WTC11 (cell line): ENCODE results near the gene ZDHHC9. TPM values are rescaled to one million over a fixed set of nuclear protein-coding genes. Genes with fewer than 3 reads are reported as not detected.

Source experiments
- ATAC-seq: fragments of 200-7000 bp; cut with Tn5 transposase; 2 replicates; pipeline ENCODE4 v1.10.0; 2021; ENCODE audit warnings: mild to moderate bottlenecking, moderate library complexity
- CTCF ChIA-PET: fragments of 300-600 bp; sonication (Branson Sonifier 250); formaldehyde crosslinking; loops from one replicate; lab custom pipeline; 2021; ENCODE audit warnings: antibody characterized with exemption; lab: Charles Lee
- POLR2A ChIA-PET: fragments of 350-600 bp; sonication (Branson Sonifier 250); formaldehyde crosslinking; loops from one replicate; lab custom pipeline; 2021; ENCODE audit warnings: antibody characterized with exemption; lab: Charles Lee
- DNase-seq: peaks from one replicate; pipeline ENCODE4 v3.0.0; 2021; ENCODE audit warnings: low spot score
- H3K27ac Mint-ChIP-seq: 2 replicates; pipeline ENCODE4 v1.8.0; 2021; ENCODE audit warnings: mixed read lengths
- H3K27me3 Mint-ChIP-seq: 2 replicates; pipeline ENCODE4 v1.8.0; 2021; ENCODE audit warnings: low read depth, mild to moderate bottlenecking, moderate library complexity, mixed read lengths
- H3K36me3 Mint-ChIP-seq: 2 replicates; pipeline ENCODE4 v1.8.0; 2021; ENCODE audit warnings: mixed read lengths
- H3K4me1 Mint-ChIP-seq: 2 replicates; pipeline ENCODE4 v1.8.0; 2022; ENCODE audit warnings: mixed read lengths
- H3K4me3 Mint-ChIP-seq: 2 replicates; pipeline ENCODE4 v1.8.0; 2021; ENCODE audit warnings: mild to moderate bottlenecking, moderate library complexity, mixed read lengths
- H3K9me3 Mint-ChIP-seq: 2 replicates; pipeline ENCODE4 v1.8.0; 2021; ENCODE audit warnings: mixed read lengths
- SMAD3 ChIP-seq: sonication (generic); formaldehyde crosslinking; IDR thresholded peaks from 2 replicates; pipeline ENCODE4 v1.8.0; 2022; ENCODE audit warnings: missing genetic modification reagents, mild to moderate bottlenecking, borderline replicate concordance
- total RNA-seq: library from RNA; stranded (reverse); gene quantifications from 3 replicates; pipeline ENCODE4 v1.2.3, GENCODE V29; 2021
- TF ChIP-seq, protein P1 (sequence below): fragments of 200-600 bp; IDR thresholded peaks from 2 replicates; pipeline ENCODE4 v1.8.0; 2022; ENCODE audit warnings: antibody characterized with exemption

Gene ZDHHC9
- total RNA-seq, 1 experiment from 2014 or later = 25.0 TPM

DNA sequence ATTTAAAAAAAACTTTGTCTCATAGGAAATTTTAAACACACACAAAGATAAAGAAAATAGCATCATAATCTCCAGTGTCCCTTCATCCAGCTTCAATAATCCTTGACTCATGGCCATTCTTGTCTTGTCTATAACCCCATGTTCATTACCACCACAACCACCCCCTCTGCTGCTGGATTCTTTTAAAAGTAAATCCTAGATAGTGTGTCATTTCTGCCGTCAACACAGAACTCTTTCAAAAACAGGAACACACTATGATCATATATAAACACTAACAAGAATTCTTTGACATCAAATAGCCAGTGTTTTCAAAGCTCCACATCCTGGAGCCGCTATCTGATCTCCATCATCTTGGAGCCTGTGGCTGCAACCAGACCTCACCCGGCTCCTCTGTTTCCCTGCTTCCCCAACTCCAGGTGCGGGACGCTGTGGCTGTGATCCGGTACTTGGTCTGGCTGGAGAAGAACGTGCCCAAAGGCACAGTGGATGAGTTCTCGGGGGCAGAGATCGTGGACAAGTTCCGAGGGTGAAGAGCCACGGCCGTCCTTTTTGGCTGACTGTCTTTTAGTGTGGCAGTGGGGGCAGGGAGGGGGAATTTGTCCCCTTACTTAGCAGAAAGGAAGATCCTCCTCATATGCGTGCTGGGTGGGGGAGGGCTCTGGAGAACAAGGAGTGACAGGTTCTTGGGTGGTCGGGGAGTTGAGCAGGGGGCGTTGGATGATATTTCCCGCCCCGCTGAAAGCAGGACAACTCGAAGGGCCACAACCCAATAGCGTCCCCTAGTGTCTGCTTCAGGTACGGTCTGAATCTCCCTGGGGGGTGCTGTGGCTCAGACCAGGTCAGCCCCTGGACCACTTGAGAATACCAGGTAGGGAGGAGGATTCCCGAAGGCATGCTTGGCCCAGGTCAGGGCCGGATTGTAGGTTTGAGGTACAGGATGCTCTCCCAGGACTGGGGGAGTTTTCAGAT lies 89.3 kb downstream of the ZDHHC9 start:
- ChIA-PET POLR2A (no interaction called here), CTCF (interaction anchor here (0.7 to 2.0 kb wide), 11 partner anchors 12 to 153 kb away, joined by 3 to 7 read pairs (median 4); partner anchors contain the start of genes APLN and XPNPEP2)
- Mint-ChIP-seq H3K36me3 (no peaks in the 10 kb centered on the region), H3K4me1 (peaks cover 21% of the 10 kb centered on the region), H3K9me3 (no peaks in the 10 kb centered on the region), H3K27me3 (no peaks in the 10 kb centered on the region; the same call in 1 of the 2 replicates), H3K27ac (no peak overlapping the region), H3K4me3 (no peak overlapping the region)
- DNase-seq = peak; percentile 72
- TF ChIP-seq, protein P1, sequence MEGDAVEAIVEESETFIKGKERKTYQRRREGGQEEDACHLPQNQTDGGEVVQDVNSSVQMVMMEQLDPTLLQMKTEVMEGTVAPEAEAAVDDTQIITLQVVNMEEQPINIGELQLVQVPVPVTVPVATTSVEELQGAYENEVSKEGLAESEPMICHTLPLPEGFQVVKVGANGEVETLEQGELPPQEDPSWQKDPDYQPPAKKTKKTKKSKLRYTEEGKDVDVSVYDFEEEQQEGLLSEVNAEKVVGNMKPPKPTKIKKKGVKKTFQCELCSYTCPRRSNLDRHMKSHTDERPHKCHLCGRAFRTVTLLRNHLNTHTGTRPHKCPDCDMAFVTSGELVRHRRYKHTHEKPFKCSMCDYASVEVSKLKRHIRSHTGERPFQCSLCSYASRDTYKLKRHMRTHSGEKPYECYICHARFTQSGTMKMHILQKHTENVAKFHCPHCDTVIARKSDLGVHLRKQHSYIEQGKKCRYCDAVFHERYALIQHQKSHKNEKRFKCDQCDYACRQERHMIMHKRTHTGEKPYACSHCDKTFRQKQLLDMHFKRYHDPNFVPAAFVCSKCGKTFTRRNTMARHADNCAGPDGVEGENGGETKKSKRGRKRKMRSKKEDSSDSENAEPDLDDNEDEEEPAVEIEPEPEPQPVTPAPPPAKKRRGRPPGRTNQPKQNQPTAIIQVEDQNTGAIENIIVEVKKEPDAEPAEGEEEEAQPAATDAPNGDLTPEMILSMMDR = peak; percentile 72
- no peak for TF ChIP-seq SMAD3 (CRISPR knock-in tag)
- ATAC-seq = peak; percentile 60

Other genes with a start within 250 kb of the ZDHHC9 start
- gene APLN, start 188.9 kb downstream of the ZDHHC9 start, total RNA-seq = 2.5 to 4.2 TPM (median 2.6 TPM) in 3 replicates
- 0.05 to 0.11 TPM (median 0.07 TPM) in 3 replicates for gene XPNPEP2, start 104.9 kb downstream of the ZDHHC9 start, total RNA-seq
- 0.22 to 0.57 TPM (median 0.25 TPM) in 3 replicates for gene SASH3, start 63.9 kb downstream of the ZDHHC9 start, total RNA-seq
- 15.8 to 17.4 TPM (median 16.4 TPM) in 3 replicates for gene UTP14A, start 62.3 kb upstream of the ZDHHC9 start, total RNA-seq
- 9.3 to 12.0 TPM (median 9.6 TPM) in 3 replicates for gene BCORL1, start 138.7 kb upstream of the ZDHHC9 start, total RNA-seq